8988T (cell line): ENCODE data around the gene COLEC12.
"Not testable (repeated sequence)": the region's sequence is repeated elsewhere in the genome, so short reads cannot be mapped to it uniquely, and the experiment has no call there.

Source experiments
- DNase-seq: peaks from one replicate; pipeline ENCODE4 v3.0.0; 2011

The COLEC12 gene

DNA sequence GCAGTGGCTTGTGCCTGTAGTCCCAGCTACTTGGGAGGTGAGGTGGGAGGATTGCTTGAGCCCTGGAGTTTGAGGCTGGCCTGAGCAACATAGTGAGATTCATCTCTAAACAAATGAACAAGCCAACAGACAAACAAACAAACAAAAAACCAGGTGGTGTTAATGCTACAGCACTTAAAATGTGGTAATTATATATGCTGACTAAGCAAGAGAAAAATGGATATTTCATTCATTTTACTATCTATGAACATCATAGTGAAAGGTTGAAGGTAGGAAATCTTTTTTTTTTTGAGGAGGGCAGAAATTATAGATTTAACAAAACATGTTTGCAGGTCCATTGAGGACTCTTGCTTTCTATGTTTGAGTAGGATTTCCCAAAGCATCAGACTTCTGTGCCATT is 190.5 kb downstream of the COLEC12 start:
- DNase-seq = no peak

DNA sequence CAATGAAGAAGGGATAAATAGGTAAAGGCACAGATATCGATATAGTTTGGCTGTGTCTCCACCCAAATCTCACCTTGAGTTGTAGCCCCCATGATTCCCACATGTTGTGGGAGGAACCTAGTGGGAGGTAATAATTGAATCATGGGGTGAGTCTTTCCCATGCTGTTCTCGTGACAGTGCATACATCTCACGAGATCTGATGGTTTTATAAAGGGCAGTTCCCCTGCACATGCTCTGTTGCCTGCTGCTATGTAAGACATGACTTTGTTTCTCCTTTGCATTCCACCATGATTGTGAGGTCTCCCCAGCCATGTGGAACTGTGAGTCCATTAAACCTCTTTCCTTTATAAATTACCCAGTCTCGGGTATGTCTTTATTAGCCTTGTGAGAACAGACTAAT is 192.4 kb downstream of the COLEC12 start:
- DNase-seq = not testable (repeated sequence)

DNA sequence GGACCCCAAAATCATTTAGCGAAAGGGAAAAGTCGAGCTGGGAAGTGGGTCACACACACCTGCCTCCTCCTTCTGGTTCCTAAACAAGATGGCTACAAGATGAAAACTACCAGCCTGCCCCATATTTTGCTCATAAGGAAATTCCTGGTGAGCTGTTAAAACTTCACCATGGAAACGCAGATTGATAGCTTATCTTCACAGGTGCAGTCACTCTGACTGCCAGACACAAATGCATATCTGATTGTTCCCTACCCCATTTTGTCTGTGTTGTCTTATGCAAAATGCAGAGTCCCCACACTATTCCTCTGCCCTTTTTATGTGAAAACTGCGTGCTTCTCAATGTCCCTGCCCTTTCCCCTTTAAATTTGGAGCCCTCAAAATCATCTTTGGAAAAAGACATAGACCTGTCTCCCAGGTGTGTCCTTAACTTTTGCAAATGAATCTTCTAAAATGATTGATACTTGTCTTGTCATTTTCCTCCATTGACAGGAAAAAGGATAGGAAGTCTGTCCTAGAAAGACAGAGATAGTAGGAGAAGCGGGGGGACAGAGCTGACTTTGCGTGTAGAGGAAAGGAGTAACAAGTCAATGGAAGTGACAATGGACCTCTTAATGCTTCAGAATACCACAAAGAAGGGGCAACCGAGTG is 193.8 kb downstream of the COLEC12 start:
- no peak for DNase-seq

DNA sequence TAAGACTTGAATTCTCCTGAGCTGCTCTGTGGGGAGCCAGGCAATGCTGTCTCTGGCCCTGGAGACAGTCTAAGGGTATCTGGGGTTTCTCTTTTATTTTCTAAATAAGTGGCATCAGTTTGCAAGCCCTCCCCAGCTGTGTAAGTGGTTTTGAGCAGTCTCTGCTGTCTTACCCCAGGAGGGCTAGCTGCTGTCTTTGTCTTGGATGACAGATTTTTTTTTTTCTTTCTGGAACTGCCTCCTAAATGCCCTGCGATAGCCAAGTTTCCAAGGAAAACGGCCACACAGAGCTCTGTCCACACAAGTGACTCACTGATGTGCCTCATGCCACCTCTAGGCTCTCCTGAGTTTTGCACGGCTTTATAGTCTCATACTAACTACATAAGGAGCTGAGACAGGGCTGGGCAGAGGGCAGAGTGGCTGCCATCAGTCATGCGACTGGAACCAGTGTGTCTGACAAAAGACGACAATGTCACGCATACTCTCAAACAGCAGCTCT is 195.4 kb downstream of the COLEC12 start:
- DNase-seq = no peak

DNA sequence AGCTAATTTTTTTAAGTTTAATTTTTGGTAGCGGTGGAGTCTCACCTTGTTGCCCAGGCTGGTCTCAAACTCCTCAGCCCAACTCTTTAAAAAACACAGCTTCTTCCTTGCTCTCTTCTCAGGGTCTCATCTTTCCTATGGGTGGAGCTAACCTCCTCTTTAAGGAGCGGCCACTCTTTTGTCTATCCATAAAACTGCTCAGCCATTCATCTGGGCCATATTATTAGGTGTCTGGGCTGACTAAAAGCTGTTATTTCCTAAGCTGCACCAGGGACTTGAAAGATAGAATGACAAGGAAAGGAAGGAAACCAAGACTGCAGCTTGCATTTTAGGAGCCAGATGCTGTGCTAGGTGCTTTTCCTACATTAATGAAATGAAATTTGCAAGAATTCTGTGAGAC is 196.9 kb downstream of the COLEC12 start:
- no peak for DNase-seq

DNA sequence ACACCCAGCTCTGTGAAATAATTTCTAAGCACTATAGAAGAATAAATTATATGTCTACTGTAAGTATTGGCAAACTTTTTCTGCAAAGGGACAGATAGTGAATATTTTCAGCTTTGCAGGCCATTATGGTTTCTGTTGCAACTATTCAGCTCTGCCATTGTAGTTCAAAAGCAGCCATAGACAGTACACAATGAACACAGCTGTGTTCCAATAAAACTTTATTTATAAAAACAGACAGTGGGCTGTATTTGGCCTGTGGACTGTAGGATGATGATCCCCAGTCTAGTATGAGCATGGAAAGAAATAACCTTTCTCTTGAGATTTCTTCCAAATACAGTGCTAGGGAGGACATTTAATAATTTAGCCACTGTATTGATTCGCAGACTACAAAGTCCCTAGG is 197.5 kb downstream of the COLEC12 start:
- DNase-seq = no peak

DNA sequence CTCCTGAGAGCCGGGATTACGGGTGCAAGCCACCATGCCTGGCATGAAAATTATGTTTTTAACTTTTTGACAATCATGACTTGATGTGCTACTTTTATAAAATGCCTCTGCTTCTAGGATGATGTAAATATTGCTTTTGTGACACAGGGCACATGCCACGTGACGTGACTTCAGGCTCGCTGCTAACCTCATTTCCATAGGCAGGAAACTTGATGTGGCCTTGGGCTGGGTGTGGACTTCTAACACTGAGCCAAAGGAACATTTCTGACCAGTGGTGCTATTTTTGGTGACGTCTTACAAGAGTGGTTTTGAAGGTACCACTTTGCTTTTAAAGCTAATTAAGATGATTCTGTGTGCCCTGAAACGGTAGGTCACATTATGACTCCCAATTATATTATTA is 198.4 kb downstream of the COLEC12 start:
- no peak for DNase-seq

DNA sequence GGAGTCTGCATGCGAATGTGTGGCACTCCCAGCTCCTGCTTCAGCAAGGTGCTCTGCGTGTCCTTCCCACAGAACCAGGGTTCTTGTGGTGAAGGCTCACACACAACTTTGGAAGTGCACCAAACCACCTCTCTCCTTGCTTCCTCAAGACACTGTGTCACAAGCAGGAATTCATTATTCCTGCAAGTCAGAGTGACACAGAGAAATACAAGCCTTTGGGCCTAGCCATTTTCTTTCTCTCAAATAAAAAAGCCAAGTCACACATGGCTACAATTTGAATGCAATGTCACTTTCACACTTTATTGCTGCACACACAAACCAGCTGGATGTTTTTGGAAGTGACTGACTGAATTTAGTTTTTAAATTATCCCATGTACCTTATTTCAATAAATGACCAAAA is 202.6 kb downstream of the COLEC12 start:
- DNase-seq = no peak

DNA sequence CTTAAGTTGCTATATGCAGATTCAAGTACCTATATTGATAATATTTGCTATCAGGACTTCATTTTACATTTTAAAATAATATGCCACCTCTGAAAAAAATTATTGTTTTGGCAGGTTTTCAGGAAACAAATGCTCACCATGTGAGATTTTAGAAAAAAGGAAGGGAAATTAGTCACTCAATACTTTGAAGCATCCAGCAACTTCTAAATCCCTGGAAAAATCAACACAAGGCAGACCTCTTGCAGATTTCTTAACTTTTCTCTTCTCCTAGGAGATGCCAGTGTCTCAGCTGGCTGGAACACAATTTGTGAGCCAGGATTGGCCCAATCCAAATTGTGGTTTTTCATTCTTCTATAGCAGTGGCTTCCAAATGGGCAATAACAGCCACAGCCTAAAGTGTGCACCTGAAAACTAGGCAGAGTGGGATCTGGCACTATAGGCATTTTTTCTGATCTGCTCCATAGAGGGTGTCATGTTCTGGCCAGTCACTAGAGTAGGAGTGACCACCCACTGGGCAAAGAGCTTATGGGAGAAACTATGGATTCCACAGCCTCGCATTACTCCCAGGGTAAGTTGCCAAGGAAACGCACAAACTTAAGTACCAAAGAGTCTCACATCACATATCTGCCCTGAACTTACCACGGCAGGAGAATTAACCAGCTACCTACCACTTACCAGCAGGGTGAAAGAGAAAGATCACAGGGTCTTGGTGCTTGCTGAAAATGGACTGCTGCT is 204.6 kb downstream of the COLEC12 start:
- no peak for DNase-seq

DNA sequence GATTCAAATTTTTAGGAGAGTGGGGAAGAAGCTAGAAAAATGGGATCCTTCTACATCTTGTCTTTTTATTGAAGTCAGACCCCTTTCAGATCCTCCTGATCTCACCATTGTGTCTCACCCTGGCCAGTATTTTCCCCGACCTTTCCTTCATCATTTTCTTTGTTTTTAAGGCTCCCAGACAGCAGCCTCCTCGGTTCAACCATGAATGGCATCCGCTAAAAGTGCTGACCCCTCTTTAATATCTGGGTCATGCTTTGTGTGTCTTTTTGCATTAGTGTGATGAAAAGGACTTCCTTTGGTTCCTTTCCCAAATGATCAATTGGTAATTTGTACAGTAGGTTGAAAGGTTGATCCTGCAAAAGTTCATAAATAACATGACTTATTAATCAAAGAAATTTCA is 205.9 kb downstream of the COLEC12 start:
- no peak for DNase-seq

DNA sequence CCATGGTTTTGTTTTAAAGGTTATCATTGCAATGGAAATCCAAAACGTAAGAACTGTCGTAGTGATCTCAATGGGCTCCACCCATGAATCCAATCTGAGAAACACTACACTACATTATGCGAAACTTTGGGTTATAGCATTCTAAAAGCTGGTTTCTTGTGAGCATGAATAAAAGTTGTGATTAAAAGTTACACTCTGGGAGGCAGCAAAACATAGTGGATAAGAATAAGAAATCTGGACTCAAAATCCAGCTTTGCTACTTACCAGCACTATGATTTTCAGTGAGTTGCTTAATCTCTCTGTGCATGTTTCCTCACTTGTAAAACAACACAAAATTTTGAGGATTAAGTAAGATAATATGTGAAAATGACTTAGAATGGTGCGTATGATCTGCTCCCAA is 207.0 kb downstream of the COLEC12 start:
- DNase-seq = no peak

DNA sequence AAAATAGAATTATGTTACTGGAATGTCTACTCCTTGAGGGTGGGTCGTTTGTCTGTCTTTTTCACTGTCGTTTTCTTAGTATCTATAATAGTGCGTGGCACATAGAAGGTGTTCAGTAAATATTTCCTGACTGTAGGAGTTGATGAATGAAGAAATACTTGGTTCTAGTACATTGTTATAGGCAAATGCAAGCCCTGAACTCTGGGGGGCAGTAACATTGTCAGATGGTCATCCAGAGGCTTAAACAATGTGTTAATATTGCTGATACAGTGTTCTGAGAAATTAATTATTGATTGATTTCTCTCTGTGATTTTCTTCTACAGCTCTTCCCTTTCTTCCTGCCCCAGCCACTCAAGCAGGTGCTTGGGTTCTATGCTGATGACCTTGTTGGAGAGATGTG is 208.2 kb downstream of the COLEC12 start:
- no peak for DNase-seq

DNA sequence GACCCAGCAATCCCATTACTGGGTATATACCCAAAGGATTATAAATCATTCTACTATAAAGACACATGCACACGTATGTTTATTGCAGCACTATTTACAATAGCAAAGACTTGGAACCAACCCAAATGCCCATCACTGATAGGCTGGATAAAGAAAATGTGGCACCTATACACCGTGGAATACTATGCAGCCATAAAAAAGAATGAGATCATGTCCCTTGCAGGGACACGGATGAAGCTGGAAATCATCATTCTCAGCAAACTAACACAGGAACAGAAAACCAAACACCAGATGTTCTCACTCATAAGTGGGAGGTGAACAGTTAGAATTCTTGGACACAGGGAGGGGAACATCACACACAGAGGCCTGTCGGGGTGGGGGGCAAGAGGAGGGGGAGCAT is 210.5 kb downstream of the COLEC12 start:
- not testable (repeated sequence) for DNase-seq

DNA sequence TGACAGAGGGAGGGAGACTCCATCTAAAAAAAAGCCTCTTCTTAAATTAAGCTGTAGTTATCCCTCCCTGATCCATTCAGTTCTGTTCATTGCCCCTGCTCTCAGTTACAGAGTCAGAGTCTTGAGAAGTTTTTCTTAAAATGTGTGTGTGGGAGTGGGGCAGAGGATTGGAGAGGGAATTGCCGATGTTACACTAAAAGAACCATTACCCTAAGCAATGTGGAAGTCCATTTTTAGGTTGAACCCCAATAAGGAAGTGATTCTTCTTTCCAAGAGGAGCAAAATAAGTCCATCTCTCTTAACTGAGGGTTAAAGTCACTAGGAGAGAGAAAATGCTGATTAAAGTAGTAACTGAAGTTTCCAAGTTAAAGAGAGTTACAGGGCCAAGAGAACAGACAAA is 211.5 kb downstream of the COLEC12 start:
- no peak for DNase-seq

DNA sequence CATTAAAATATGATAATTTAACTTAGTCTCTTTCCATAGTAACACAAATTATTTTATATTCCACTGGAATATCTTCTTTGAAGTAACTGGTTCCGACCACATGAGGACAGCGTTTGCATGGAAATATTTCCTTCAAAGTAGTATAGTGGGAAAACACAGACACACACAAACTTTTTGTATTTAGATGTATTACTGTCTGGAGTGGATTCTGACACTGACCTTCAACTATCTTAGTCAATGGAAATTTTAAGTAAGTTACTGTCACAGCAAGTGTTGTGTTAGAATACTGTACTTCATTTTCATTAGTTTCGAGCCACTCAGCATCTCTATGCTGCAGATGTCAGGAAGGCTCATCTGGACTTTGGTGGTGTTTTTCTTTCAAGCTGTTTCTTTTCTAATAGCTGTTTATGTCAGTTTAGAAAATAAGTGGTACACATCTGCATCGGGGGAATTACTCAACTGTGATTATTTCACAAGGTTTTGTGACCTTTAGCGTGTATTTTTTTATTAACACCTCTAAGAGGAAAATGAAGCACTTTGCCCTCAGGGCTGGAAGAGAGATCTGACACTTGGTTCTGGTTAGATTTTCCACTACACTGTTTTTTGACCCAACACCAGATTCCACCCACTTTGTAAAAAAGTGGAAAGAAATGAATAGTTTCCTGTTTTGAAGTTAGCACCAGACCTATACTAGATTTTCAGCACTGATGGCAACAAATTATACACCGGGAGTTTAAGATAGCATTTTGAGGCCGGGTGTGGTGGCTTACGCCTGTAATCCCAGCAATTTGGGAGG is 213.8 kb downstream of the COLEC12 start:
- DNase-seq = no peak

DNA sequence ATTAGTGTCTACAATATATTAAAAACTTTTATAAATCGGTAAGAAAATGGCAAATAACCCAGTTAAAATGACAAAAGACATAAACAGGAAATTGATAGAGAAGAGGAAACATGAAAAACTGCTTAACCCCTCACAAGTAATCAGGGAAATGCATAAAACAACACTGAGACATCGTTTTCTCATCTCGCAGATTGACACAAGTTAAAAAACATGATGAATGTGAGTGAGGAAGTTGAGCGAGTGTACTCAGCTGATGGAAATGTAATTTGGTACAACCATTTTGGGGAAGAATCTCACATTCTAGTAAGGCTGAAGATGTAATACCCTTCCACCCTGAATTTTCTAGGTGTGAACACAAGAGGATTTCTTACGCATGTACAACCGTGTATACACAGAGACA is 214.7 kb downstream of the COLEC12 start:
- no peak for DNase-seq

DNA sequence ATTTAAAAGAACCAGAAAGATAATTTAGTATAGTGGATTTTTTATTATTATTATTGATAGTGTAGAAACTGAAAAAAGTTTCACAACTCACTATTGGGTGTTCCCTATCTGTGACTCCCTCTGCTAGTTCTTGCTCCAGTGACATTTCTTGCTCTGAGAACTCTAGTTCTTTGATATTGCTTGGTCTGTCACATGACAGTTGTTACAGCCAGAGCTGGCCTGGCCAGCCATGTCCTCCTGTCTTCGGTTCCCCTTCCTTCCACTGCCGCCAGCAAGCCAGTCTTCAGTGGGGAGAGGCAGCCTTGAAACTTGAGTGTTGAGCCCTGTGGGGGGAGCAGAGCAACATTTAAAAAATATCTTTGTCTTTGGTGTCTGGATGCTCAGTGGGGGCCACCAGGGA is 225.0 kb downstream of the COLEC12 start:
- DNase-seq = no peak

DNA sequence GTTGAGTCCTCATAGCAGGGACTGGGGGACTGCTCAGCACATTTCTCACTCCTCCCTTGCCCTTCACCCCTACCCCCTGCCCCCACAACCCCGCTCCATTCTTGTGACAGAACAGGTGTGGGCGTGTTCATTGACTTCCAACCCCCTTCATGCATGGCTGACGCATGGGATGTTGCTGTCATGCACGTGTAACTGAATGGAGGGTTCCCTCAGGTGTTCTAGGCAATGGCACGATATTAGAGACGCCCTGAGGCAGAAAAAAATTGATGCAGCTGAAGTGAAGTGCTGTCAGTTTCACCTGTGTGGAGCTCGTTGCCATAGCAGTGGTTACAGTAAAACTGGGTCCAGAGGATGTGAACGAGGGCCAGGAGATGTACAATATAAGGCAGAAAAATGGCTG is 226.2 kb downstream of the COLEC12 start:
- no peak for DNase-seq

DNA sequence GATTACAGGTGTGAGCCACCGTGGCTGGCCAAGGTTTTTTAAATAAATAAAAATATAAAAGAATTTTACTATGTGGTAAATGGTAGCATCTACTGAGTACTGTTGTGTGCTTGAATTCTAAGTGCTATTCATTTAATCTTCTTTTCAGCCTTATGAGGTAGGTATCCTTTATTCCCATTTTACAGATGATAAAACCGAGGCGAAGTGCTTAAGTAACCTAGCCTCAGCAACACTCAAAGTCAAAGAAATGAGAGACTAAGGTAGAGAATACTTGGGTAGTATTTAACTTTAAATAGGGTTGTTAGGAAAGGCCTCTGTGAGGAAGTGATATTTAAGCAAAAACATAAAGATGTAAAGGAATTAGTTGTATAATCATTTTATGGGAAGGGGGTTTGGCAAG is 227.0 kb downstream of the COLEC12 start:
- no peak for DNase-seq

DNA sequence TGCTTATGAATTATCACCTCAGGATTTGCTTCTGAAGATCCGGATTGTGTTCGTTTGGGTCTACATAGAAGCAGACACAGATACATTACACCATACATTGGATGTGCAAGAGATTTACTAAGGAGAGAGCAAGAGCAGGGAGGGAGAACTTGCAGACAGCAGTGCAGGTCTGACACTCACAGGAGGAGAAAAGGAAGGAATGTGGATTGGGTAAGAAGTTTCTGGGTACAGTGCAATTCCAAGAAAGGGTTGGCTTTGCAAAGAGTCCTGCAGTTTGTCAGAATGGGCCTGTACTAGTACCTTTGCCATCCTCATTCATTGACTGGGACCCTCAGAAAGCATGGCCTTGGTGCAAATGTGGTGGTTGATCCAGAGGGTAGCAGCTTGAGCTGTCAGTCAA is 227.9 kb downstream of the COLEC12 start:
- DNase-seq = no peak

DNA sequence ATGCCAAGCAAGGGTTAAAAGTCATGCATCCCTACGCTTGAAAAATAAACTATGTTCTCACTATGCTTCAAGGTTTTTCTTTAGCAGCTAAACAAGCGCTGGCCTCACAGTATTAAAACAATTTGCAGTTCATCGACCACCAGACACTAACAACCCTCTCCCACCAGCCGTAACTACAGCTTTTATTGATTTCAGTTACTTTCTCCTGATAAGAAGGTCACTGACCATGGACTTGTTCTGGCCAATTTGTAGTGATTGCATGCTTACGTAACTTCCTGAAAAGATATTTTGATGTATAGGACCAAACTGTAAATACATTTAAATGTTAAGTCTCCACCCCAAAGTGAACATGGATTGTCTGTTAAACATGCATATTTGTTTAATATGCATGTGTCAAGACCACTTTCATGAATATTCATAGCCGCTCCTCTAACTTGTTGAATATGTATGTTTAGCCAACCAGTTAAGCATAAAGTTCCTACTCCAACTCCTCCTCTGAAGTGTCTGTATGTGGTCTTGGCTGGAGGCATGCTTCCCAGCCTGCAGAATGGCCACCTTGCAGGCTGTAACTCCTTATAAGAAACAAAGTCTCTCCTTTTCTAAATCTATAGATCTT is 230.9 kb downstream of the COLEC12 start:
- no peak for DNase-seq

DNA sequence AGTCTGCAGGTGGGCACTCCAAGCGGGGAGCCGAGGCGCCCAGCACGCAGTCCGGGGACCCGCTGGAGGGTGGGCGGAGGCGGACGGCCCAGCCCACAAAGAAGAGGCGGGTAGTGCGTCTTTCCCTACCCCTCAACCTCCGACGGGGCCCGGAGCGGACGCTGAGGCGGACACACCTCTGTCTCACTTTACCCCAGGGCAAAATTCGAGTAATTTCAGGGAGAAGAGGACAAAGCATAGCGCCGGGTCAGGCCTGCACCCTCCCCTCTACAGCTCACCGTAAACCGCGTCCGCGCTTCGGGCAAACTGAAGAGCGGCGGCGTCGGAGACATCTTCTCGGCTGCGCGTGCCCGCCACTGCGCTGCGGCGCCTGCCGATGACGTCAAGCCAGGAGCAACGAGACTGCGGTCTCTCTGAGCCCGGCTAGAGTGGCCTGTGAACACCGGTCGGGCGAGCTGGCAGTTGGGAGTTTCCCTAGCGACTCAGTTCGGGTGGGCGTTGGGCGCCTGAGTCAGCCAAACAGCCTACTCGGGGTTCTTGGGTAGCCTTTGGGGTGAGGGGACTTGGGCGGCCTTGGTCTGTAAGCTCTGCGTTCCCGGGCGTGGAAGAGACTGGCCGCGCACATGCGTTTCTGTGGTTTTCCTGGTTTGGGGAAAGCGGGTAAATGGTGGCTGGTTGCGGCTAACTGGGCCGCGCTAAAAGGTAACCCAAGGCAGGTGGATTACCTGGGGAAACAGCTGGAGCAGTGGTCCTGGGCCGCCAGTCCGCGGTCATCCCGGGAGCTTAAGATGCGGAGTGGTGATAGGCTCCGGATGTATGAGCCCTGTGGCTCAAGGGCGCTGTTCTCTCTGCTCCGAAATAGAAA is 232.6 kb downstream of the COLEC12 start, which contains the start of gene THOC1:
Gene THOC1 (minus strand): TSS at position 360 of the 865 bp plus-strand sequence. CDS start 28 bp downstream, at position 332.
- DNase-seq = peak; percentile 83
